ENCODE measurements around the gene ISG15.
A peak's percentile ranks its signal among the peaks of the same experiment; 100 is the strongest.
"Not testable (repeated sequence)": the region's sequence is repeated elsewhere in the genome, so short reads cannot be mapped to it uniquely, and the experiment has no call there.

ISG15 gene

DNA sequence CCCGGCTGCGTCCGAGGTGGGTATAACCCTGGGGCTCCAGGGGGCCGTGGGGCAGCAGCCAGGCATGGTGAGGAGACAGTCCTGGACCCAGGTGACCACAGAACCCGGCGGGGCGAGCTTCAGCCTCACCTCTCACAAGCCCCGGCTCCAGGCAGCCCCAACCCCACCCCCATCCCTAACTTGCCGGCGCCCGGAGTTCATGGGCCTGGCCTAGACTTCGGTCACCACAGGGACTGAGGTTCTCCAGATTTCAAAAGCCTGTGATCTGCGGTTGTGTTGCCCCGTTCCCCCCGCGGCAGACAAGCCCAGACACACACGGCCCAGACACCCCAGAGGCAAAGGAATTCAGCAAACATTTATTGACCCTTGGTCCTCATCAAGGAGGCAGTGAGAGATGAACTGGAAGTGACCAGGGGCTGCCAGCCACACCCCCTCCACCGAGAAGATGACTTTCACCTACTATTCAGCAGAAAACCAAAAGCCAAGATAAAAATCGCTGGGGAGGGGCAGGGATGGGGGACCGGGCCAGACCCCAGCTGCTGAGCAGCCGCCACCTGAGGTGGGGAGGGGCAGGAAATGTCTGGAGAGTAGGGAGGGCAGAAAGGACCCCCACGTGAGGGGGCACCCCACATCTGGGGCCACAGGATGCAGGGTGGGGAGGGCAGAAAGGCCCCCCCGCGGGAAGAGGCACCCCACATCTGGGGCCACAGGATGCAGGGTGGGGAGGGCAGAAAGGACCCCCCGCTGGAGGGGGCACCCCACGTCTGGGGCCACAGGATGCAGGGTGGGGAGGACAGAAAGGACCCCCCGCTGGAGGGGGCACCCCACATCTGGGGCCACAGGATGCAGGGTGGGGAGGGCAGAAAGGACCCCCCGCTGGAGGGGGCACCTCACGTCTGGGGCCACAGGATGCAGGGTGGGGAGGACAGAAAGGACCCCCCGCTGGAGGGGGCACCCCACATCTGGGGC, 17.3 kb upstream of the ISG15 start:
- no peak for DNase-seq (ENCODE audit: low read depth)

DNA sequence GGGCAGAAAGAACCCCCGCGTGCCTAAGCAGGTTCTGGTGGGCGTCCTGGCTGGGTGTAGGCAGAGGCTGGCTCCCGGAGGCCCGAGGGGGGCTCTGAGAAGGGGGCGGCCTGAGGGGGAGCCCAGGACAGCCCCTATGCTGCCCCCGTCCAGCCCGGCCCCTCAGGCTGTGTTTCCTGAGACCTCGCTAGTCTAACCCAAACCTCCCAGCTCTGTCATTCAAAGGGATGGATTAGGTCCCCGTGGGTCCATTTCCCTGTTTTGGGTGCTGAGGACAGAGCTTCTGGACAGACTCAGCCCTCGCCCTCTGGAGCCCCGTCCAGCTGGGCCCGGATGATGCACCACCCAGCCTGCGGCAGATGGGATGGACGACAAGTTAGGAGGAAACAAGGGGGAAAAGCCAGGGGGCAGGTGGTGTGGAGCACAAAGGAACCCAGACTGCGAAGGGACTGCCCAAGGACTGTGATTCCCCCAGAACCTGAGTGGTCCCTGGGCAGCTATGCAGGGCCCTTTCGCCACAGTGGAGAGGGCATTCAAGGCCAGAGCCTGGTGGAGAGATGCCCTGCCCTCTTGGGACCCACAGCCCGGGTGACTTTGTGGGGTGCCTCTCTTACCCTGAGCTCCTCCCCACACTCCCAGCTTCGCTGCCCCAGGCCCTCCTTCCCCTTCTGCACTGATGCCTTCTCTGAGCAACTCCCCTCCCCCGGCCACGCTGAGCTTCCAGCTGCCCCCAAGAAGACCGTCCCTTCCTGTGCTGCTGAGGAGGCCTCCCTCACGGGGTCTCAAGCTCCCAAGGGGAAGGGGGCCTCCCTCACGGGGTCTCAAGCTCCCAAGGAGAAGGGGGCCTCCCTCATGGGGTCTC, 16.2 kb upstream of the ISG15 start:
- DNase-seq (ENCODE audit: low read depth) = no peak

DNA sequence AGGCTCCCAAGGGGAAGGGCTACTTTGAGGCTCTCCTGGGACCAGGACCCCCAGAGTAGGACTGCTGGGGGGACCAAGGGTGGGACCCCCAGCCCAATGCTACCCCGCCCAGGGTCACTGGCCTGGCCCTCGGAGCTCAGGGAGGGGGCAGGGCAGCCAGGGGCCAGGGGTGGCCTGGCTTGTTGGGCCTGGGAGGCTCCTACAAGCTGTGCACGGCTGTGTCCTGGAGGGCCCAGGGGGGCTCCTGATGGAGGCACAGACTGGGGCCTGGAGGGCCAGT, 15.6 kb upstream of the ISG15 start:
- DNase-seq (ENCODE audit: low read depth) = no peak

DNA sequence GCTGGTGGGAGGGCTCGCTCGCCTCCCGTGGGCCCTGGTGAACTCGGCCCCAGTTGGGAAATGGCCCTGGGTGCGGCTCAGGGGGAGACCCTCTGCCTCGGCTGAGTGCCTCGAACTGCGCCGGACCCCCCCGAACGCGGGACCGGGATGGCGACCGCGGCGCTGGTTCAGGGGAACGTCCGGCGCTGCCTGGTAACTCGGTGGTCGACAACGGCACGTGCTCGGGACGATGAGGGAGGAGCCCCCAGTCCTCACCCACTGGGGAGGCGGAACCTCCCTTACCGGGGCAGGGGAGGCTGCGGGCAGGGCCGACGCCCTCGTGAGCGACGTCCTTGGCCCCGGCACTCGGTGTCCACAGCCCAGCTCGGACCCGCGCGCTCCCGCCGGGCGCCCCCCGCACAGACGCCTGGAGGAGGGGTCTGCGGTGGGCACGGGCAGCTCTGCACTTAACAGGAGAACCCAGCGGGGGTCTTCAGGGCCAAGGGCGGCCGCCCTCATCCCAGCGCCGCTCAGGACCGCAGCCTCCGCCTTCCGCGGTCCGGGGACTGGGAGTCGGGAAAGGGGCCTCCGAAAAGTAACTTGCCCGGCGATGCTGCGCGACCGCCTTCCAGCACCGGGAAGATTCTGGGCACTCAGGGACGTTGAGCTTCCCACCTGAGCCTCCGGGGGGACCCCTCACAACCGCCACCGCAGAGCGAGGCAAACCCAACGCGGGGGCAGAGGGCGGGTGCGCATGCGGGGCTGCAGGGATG, 15.1 kb upstream of the ISG15 start:
- DNase-seq (ENCODE audit: low read depth) = no peak

DNA sequence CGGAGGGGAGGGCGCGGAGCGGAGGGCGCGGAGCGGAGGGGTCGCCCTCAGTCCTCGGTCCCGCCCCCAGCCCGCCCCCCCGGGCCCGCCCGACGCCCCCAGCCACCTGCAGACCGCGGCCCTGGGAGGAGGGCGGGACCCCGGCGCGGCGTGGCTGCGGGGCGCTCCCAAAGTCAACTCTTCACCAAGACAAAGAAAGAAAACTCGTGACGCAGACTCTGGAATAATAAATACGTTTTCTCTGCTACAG, 14.6 kb upstream of the ISG15 start:
- no peak for DNase-seq (ENCODE audit: low read depth)

DNA sequence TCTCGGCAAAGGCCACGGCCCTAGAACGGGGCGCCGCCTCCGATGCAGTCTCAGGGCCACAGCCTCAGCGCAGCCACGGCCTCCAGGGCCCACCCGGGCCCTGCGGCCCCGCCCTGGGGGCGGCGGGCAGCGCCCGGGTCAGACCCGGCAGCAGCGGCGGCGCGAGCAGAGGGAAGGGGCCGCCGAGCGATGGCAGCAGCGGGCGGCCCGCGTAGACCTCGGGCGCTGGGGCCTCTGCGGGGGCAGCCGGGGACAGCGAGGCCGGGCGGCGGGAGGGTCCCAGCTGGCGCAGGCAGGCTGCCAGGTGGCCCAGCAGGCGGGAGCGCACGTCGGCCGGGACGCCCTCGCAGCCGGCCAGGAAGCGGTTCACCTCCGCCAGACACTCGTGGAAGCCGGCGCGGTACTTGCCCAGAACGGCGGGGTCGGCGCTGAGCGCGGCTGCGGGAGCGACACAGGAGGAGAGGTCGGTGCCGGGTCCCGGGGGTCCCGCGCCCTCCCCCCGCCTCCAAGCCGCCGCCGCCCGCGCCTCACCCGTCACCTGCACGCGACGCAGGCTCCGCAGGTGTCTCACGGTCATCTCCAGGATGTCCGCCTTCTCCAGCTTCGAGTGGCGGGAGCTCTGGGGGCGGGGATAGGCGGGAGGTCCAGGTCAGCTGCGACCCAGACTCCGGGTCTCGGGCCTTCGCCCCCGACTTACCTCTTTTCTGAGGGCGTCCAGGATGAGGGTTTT, 14.1 kb upstream of the ISG15 start:
- no peak for DNase-seq (ENCODE audit: low read depth)

DNA sequence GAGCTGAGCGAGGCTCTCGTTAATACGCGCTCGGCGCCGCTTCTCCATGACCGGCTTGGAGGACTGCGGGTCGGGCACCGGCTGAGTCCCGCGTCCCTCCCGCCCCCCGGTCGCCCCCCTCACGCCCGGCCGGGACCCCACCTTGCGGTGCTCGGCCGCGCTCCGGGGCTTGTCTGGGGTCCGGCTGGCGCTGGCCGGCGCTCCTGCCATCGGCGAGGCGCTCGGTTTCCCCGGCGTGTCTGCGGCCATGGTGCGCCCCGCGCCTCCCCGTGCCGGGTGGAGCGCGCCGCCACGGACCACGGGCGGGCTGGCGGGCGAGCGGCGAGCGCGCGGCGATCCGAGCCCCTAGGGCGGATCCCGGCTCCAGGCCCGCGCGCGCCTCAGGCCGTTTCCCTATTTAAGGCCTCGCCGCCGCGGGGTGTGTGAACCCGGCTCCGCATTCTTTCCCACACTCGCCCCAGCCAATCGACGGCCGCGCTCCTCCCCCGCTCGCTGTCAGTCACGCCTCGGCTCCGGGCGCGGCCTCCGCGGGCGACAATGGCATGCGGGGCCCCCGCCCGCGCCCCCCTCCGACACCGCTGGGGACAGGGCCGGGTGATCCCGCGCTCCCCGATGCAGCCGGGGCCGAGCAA, 13.5 kb upstream of the ISG15 start, which contains the start of gene HES4:
HES4 (minus strand) TSS at position 373 of the 632 bp plus-strand sequence; CDS start at position 249, 124 bp downstream.
- DNase-seq (ENCODE audit: low read depth) = no peak

DNA sequence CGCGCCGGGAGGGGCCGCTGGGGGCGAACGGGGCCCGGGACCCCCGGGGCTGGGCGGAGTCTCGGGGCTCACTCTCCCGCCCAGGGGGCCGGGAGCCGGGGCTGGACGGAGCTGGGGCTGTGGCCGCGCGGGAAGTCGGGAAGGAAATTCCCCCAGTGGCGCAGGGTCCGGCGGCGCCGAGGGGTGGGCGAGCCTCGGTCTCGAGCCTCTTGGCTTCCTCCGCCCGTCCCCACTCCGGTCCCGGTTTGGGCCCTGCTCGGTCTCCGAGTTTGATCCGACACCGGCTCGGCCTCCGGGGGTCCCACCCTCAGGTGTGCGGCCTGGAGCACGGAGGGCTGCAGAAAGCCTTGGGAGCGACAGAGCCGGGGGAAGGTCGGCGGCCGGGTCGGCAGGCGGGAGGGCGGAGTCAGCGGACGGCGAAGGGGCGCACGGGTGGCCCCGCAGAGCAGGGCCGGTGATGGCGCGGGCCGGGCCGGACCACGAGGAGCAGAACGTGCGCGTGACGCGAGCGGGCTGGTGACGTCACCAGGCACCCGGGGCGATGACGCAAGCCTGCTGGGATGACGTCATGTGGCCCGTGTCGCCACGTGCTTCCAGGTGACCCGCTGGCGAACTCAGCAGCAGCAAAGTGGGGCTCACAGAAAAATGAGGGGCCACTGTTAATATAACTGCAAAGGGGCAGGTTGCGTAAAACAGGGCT, 12.8 kb upstream of the ISG15 start:
- DNase-seq (ENCODE audit: low read depth) = peak; percentile 67

DNA sequence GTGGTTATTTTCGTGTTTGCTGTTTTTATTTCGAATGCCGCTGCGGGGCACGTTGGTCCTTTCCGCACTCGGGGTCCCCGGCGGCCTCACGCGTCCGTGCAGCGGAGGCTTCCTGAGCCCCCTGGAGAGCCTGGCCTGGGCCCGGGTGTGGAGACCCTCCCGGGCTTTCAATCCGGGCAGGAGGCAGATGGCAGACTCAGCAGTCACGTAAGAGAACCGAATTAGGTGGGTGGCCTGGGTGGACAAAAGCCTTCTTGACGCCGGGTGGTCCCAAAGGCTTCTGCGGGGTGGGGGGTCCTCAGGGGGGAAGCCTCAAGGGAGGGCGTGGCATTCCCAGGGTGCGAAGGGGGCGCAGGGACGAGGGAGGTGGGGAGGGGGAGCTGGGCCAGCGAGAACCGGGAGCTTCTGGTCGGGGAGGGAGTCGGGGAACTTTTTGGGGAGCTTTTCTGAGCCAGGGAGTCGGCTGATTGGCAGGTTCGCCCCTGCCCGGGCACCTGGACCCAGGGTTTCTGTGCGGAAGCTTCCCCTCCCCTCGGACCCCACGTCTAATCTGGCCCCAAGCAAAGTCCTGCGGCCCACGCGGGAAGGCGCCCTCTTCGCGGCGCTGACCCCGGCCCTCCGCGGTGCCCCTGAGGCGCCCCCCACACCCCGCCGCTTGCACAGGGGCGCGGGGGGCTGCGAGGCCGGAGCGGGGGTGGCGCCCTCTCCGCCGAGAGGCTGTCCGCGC, 12.1 kb upstream of the ISG15 start:
- DNase-seq (ENCODE audit: low read depth) = no peak

DNA sequence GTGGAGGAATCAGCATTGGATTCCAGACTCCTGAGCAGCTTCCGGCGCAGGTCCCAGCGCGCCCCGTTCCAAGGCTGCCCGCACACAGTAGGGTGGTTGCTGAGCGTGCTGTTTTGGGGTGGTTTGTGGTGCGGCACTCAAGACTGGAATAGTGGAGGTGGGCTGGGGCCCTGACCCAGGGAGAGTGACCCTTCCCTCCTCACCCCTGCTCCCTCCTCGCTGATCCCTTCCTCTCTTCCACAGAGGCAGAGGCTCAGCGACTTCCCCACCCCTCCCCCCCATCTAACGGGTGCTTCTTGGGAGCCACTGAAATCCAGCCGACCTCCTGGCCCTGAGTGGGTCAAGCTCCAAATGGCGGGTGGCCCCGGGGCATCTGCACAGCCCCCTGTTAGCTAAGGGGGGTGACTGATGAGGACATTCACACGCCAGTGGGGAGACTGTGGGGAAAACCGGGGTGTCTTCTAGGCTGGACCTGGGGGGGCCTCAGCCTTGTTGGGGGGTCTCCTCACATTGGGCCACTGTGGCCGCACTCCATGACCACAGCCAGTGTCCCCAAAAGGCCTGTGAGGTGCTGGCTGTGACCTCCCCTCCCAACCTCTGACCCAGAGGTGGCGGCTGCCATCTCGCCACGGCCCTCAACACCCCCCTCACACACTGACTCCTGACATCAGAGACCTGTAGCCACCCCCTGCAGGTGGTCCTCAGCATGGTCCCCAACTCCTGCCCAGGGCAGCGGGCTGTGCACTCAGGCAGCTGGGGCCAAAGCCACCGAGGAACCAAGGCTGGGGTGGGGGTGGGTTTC, 9.5 kb upstream of the ISG15 start:
- no peak for DNase-seq (ENCODE audit: low read depth)

DNA sequence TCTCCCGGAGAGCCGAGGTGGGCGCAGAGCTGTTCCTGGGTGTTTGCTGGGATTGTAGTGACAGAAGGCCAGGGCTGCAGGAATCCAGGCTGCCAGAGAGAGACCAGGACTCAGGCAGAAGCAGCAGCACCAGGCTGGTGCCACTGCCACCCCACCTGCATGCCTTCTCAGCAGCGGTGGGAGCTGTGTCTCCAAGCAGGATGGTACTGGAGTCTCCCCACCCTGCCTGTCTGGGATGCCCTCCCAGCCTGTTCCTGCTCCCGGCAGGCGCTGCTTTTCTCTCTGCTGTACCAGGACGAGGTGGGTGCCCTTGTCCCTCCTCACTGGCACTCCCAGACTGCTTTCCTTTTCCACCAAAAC, 8.9 kb upstream of the ISG15 start:
- DNase-seq (ENCODE audit: low read depth) = no peak

DNA sequence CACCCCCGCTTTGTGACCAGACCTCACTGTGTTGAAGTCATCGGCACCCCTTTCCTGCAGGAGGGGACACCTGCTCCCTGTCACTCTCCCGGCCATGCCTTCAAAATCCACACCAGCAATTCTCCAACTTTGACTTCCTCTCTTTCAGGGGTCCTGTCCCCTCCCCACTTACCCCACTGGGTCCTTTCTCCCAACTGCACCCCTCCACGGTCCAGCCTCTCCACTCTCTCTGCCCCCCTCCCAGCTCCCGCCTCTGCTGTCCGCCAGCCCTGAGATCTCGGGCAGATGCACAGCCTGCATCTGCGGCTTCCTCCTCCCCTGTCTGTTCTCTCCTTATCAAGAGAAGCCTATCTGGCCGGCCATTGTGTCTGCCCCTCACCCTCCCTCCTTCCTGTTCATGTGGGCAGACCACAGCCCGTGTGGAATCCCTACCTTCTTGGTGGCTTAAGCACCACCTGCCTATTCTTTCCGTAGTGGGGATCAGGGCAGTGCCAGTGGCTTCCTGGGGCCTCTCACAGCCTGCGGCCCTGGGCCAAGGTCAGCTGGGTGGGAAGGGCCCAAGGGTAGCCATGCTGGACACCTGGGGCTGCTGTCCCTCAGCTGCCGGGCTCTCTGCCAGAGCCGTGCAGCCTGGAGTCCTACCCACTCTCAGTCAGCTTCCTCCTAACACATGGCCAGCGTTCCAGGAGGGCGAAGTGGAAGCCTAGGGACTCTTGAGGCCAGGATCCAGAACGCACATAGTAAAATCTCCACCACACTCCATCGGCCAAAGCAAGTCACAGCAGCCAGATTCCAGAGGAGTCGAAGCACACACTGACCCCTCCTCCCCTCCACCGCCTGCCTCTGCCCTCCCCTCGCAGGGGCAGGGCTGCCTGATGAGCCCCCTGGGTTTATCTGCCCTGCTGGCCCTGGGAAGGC, 8.3 kb upstream of the ISG15 start:
- DNase-seq (ENCODE audit: low read depth) = no peak

DNA sequence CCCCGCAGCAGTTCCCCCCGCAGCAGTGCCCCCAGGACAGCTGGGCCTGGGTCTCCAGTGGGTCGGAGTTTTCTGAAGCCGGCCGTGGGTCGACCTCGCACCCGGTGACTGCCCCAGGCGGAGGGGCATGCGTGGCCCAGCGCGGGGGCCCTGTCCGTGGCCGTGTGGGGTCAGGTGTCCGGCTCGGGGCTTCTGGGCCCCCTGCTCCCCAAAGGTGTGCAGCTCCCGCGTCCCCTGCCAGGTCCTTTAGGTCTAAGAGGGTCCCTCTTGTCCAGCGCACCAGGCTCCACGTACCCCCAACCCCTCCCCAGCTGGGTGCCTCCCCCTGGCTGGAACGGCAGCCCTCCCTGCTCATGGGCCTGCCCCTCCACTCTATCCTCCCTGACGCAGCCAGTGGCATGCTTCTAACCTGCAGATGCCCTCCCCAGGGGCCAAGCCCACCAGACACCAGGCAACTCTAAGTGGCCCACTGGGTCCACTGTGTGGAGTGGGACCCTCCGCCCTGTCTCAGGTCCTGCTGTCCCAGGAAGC, 7.5 kb upstream of the ISG15 start:
- DNase-seq (ENCODE audit: low read depth) = no peak

DNA sequence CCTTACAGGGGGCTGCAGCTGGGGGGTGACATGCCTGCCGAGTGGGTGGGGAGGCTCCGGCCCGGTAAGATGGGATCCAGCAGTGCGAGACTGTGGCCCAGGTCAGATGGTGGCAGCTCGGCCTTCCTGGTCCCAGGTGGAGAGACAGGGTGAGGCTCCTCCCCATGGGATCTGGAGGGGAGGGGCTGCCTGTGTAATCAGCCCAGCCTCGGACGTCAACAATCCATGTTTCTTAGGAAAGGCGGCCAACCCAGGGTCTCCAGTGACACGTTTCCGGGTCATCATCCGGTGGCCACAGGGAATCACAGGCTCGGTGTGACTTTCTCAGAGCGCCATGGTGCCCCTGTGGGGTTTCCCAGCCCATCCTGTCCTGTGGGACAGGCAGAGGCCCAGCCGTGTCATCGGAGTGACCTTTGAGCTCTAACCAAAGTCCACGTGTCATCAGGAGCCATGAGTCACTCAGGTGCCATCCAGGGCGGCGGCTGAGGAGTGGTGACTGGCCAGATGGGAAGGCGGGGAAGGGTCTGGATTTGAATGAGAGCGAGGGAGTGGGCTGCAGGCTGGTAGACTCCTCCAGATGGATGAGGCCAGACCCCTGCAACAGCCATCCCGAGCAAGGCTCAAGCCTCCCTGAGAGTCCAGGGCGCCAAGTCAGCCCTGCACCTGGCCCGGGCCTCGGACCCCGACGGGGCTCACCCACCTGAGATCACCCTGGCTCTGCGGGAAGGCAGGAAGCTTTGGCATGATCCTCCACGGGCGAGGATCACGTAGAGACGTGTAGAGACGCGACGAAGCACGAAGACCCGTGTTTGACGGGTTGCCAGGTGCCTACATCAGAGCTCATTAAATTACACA, 6.8 kb upstream of the ISG15 start:
- DNase-seq (ENCODE audit: low read depth) = no peak

DNA sequence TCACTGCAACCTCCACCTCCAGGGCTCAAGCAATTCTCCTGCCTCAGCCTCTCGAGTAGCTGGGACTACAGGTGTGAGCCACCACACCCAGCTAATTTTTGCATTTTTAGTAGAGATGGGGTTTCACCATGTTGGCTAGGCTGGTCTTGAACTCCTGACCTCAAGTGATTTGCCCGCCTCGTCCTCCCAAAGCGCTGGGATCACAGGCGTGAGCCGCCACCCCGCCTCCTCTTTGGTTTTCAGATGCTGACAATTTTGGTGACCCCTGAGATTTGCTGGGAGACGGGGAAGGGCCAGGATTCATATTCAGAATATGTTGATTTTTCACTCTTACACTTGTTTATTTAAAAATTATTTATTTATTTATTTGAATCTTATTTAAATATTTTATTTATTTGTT, 3.2 kb upstream of the ISG15 start:
- DNase-seq (ENCODE audit: low read depth) = not testable (repeated sequence)

DNA sequence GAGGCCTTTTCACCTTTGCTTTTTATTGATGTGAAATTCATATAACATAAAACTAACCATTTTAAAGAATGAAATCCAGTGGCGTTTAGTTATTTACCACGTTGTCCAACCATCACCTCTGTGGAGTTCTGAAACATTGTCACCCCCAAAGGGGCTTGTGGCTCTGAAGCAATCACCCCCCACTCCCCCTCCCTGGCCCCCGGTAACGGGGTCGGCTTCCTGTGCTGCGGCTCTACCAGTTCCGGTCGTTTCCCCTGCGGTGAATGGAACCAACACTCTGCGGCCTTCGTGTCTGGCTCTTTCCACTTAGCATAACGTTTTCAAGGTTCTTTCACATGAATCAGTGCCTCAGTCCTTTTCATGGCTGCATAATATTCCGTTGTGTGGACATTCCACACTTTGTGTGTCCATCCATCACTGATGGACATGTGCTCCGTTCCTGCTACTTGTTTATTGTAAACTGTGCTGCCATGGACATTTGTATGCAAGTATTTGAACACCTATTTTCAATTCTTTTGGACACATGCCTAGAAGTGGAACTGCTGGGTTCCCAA, 1.8 kb upstream of the ISG15 start:
- DNase-seq (ENCODE audit: low read depth) = no peak

DNA sequence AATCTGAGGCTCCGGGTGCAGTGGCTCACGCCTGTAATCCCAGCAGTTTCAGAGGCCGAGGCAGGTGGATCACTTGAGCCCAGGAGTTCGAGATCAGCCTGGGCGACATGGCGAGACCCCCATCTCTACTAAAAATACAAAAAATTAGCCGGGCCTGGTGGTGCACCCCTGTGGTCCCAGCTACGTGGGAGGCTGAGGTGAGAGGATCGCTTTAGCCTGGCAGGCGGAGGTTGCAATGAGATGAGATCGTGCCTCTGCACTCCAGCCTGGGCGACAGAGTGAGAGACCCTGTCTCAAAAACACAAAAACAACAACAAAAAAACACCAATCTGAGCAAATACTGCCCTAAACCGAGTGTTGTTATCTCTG, 577 bp upstream of the ISG15 start:
- DNase-seq (ENCODE audit: low read depth) = not testable (repeated sequence)
